GM19468 (cell line): ENCODE measurements around the gene ENG.

ENCODE experiments used
- ATAC-seq: cut with Tn5 transposase; IDR thresholded peaks from one replicate; pipeline ENCODE4 v1.9.1; 2021; ENCODE audit warnings: mild to moderate bottlenecking, moderate library complexity, moderate number of reproducible peaks; ENCODE audit not compliant: unreplicated experiment; ENCODE audit errors: extremely low read depth

Gene ENG

GRCh38 chr9:127866535-127866934 lies 12.1 kb upstream of the ENG start:
- no peak for ATAC-seq

- ATAC-seq = no peak
Measured at GRCh38 chr9:127865645-127866464, 11.4 kb upstream of the ENG start.

GRCh38 chr9:127863191-127863621 lies 8.7 kb upstream of the ENG start:
- no peak for ATAC-seq

- no peak for ATAC-seq
Measured at GRCh38 chr9:127862075-127863011, 7.9 kb upstream of the ENG start.

GRCh38 chr9:127860779-127861178 lies 6.3 kb upstream of the ENG start:
- ATAC-seq = no peak

- ATAC-seq = no peak
Measured at GRCh38 chr9:127860260-127860659, 5.8 kb upstream of the ENG start.

GRCh38 chr9:127858041-127858512 lies 3.6 kb upstream of the ENG start:
- no peak for ATAC-seq

- no peak for ATAC-seq
Measured at GRCh38 chr9:127857278-127857677, 2.8 kb upstream of the ENG start.

- no peak for ATAC-seq
Measured at GRCh38 chr9:127856729-127857116, 2.3 kb upstream of the ENG start.

GRCh38 chr9:127856094-127856728 lies 1.8 kb upstream of the ENG start:
- no peak for ATAC-seq

- no peak for ATAC-seq
Measured at GRCh38 chr9:127855522-127855921, 1.1 kb upstream of the ENG start.

GRCh38 chr9:127854960-127855359 lies 502 bp upstream of the ENG start:
- no peak for ATAC-seq

GRCh38 chr9:127853312-127854183 lies 910 bp downstream of the ENG start:
- ATAC-seq = no peak

- no peak for ATAC-seq
Measured at GRCh38 chr9:127852829-127853228, 1.6 kb downstream of the ENG start.

- no peak for ATAC-seq
Measured at GRCh38 chr9:127850286-127850830, 4.1 kb downstream of the ENG start.

GRCh38 chr9:127848756-127849504 lies 5.5 kb downstream of the ENG start:
- ATAC-seq = no peak

GRCh38 chr9:127847833-127848755 lies 6.4 kb downstream of the ENG start:
- ATAC-seq = no peak

- no peak for ATAC-seq
Measured at GRCh38 chr9:127847178-127847510, 7.3 kb downstream of the ENG start.
